Measurements from ENCODE around the gene PSMB3.

PSMB3 gene

DNA sequence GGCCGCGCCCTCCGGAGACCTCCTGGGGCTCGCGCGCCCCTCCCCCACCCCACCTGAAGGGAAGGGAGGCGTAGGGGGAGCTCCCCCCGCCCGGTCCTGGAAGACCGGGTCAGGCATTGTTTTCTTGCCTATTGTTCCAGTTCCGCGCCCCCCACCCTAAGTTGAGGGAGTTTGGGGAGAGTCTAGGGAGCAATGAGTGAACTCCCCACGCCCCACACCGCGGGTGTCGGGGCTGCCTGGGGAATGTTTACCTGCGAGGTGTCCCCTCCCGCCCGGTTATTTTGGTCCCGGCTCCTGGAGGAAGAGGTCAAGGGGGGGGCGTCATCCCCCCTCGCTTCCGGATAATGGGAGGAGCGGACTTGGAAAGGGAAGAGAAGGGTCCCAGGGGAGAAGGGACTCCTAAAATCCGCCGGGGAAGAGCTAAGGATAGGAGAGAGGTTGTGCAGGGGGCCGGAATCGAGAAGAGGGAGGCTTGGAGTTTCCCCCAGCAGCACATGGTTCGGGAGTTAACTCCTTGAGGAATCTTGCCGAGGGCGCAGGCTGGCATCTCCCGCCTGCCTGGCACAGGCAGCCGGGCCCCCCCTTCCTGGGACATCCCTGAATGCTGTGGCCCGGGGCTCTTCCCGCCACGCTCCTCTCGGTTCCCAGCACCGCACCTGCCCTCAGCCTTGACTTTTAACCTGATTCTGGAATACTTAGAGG, 46.6 kb upstream of the PSMB3 start:
- POLR2A ChIA-PET, result interaction anchor here (0.5 to 3.6 kb wide), 10 partner anchors 10 to 1027 kb away, joined by 3 to 20 read pairs (median 8); partner anchors contain the start of genes CISD3, EPOP and PSMB3
- H3K4me1 ChIP-seq (ENCODE audit: control insufficient read depth, insufficient read depth, low read length), result peaks cover 10% of the 10 kb centered on the region
- no peaks in the 10 kb centered on the region for H3K9me3 ChIP-seq (ENCODE audit: control insufficient read depth, insufficient read depth, low read depth, low read length)
- CTCF ChIA-PET, result interaction anchor here (1.8 kb wide), 2 partner anchors 23 to 29 kb away, joined by 3 to 7 read pairs; no protein-coding TSS in a partner anchor
- H3K27ac ChIP-seq (ENCODE audit: extremely low read depth, low read depth, low read length), result peak overlapping the region; percentile 71
- peaks cover 7 to 35% of the 10 kb centered on the region in 2 experiments; a peak in 2 of 3 replicates for H3K36me3 ChIP-seq (ENCODE audit: control insufficient read depth in 2 of 2, insufficient read depth in 1 of 2, low read length in 2 of 2)
- H3K4me3 ChIP-seq (ENCODE audit: low read depth, low read length), result peak overlapping the region; percentile 60
- peak; percentile 76 for TF ChIP-seq OSR2 (tag by site-specific recombination; IDR thresholded peaks at IDR 0.05)
- TF ChIP-seq ZSCAN23 (tag by site-specific recombination; IDR thresholded peaks at IDR 0.05), result no peak
- TF ChIP-seq ZXDB (tag by site-specific recombination; IDR thresholded peaks at IDR 0.05), result no peak
- TF ChIP-seq EGR2 (tag by site-specific recombination; IDR thresholded peaks at IDR 0.05; ENCODE audit: low read depth), result no peak
- TF ChIP-seq ZNF747 (tag by site-specific recombination; IDR thresholded peaks at IDR 0.05), result no peak
- TF ChIP-seq REPIN1 (tag by site-specific recombination; IDR thresholded peaks at IDR 0.05; ENCODE audit: low read depth), result no peak
- TF ChIP-seq ZNF274 (IDR thresholded peaks at IDR 0.05; ENCODE audit: low read length), result no peak
- TF ChIP-seq ZNF274 (tag by site-specific recombination; IDR thresholded peaks at IDR 0.05; ENCODE audit: borderline replicate concordance), result no peak
- no peak for TF ChIP-seq ZNF311 (tag by site-specific recombination; IDR thresholded peaks at IDR 0.05; ENCODE audit: borderline replicate concordance)
- 0 out of 2 replicates have a peak, but pooled peaks have one; percentile 29 for TF ChIP-seq KLF1 (tag by site-specific recombination; IDR thresholded peaks at IDR 0.05)
- no peak for TF ChIP-seq ZNF837 (tag by site-specific recombination; IDR thresholded peaks at IDR 0.05)
- no peak for TF ChIP-seq ZNF549 (tag by site-specific recombination; IDR thresholded peaks at IDR 0.05)
- TF ChIP-seq ZNF138 (tag by site-specific recombination; IDR thresholded peaks at IDR 0.05; ENCODE audit: borderline replicate concordance), result no peak
- TF ChIP-seq ZNF426 (tag by site-specific recombination; IDR thresholded peaks at IDR 0.05), result no peak
- TF ChIP-seq ZNF843 (tag by site-specific recombination; IDR thresholded peaks at IDR 0.05), result peak; percentile 18; the same call in 1 of the 2 replicates
- TF ChIP-seq ZNF621 (tag by site-specific recombination; IDR thresholded peaks at IDR 0.05), result no peak
- TF ChIP-seq ZBTB1 (tag by site-specific recombination; IDR thresholded peaks at IDR 0.05), result no peak
- no peak for TF ChIP-seq ZNF174 (tag by site-specific recombination; IDR thresholded peaks at IDR 0.05)
- TF ChIP-seq ZFP3 (tag by site-specific recombination; IDR thresholded peaks at IDR 0.05; ENCODE audit: low read depth), result no peak
- no peak for TF ChIP-seq ZNF501 (tag by site-specific recombination; IDR thresholded peaks at IDR 0.05)
- TF ChIP-seq ZNF558 (tag by site-specific recombination; IDR thresholded peaks at IDR 0.05), result no peak
- TF ChIP-seq, protein P1, sequence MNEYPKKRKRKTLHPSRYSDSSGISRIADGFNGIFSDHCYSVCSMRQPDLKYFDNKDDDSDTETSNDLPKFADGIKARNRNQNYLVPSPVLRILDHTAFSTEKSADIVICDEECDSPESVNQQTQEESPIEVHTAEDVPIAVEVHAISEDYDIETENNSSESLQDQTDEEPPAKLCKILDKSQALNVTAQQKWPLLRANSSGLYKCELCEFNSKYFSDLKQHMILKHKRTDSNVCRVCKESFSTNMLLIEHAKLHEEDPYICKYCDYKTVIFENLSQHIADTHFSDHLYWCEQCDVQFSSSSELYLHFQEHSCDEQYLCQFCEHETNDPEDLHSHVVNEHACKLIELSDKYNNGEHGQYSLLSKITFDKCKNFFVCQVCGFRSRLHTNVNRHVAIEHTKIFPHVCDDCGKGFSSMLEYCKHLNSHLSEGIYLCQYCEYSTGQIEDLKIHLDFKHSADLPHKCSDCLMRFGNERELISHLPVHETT (tag by site-specific recombination; IDR thresholded peaks at IDR 0.05), result 0 out of 2 replicates have a peak, but pooled peaks have one; percentile 47
- TF ChIP-seq ZNF324 (tag by site-specific recombination; IDR thresholded peaks at IDR 0.05), result peak; percentile 40; the same call in 1 of the 2 replicates
- no peak for TF ChIP-seq ZNF121 (tag by site-specific recombination; IDR thresholded peaks at IDR 0.05)
- TF ChIP-seq OVOL3 (tag by site-specific recombination; IDR thresholded peaks at IDR 0.05), result no peak
- peak; percentile 90 for TF ChIP-seq ZNF223 (tag by site-specific recombination; IDR thresholded peaks at IDR 0.05)
- peak; percentile 97 for TF ChIP-seq ZNF335 (tag by site-specific recombination; conservative IDR thresholded peaks at IDR 0.05)
- TF ChIP-seq, protein P2, sequence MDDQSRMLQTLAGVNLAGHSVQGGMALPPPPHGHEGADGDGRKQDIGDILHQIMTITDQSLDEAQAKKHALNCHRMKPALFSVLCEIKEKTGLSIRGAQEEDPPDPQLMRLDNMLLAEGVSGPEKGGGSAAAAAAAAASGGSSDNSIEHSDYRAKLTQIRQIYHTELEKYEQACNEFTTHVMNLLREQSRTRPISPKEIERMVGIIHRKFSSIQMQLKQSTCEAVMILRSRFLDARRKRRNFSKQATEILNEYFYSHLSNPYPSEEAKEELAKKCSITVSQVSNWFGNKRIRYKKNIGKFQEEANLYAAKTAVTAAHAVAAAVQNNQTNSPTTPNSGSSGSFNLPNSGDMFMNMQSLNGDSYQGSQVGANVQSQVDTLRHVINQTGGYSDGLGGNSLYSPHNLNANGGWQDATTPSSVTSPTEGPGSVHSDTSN (CRISPR knock-in tag; IDR thresholded peaks at IDR 0.05), result no peak
- peak; percentile 23; the same call in 1 of the 2 replicates for TF ChIP-seq ZNF391 (tag by site-specific recombination; IDR thresholded peaks at IDR 0.05; ENCODE audit: borderline replicate concordance, low read depth)
- TF ChIP-seq ZNF776 (tag by site-specific recombination; IDR thresholded peaks at IDR 0.05; ENCODE audit: borderline replicate concordance), result no peak
- no peak for TF ChIP-seq ZNF510 (tag by site-specific recombination; IDR thresholded peaks at IDR 0.05; ENCODE audit: insufficient replicate concordance)
- no peak for TF ChIP-seq ZNF658 (tag by site-specific recombination; IDR thresholded peaks at IDR 0.05)
- TF ChIP-seq ZBTB17 (tag by site-specific recombination; IDR thresholded peaks at IDR 0.05), result peak; percentile 64; the same call in 1 of the 2 replicates
- no peak for TF ChIP-seq ZNF211 (tag by site-specific recombination; IDR thresholded peaks at IDR 0.05; ENCODE audit: low read depth)
- TF ChIP-seq SP3 (tag by site-specific recombination; IDR thresholded peaks at IDR 0.05), result peak; percentile 72
- 0 out of 2 replicates have a peak, but pooled peaks have one; percentile 13 for TF ChIP-seq KLF10 (tag by site-specific recombination; IDR thresholded peaks at IDR 0.05)
- 0 out of 2 replicates have a peak, but pooled peaks have one; percentile 63 for TF ChIP-seq ZBTB48 (tag by site-specific recombination; IDR thresholded peaks at IDR 0.05)
- TF ChIP-seq ZNF202 (tag by site-specific recombination; IDR thresholded peaks at IDR 0.05; ENCODE audit: borderline replicate concordance), result no peak

All from HEK293 (cell line).